Neural progenitor cell (in vitro differentiated cells): ENCODE results near the gene CCDC149.

ENCODE experiments used
- EZH2 ChIP-seq: fragments of 200-600 bp; sonication (generic); IDR thresholded peaks from 2 replicates; pipeline ENCODE4 v1.6.1; 2017; ENCODE audit warnings: antibody characterized with exemption, mild to moderate bottlenecking, moderate library complexity
- EZH2phosphoT487 ChIP-seq: fragments of 200-600 bp; sonication (generic); IDR thresholded peaks from 2 replicates; pipeline ENCODE4 v1.6.1; 2017; ENCODE audit warnings: antibody characterized with exemption
- TF ChIP-seq, protein P1 (sequence below): fragments of 200-600 bp; sonication (generic); IDR thresholded peaks from 2 replicates; pipeline ENCODE4 v1.5.1; 2017; ENCODE audit warnings: antibody characterized with exemption, mild to moderate bottlenecking

DNA sequence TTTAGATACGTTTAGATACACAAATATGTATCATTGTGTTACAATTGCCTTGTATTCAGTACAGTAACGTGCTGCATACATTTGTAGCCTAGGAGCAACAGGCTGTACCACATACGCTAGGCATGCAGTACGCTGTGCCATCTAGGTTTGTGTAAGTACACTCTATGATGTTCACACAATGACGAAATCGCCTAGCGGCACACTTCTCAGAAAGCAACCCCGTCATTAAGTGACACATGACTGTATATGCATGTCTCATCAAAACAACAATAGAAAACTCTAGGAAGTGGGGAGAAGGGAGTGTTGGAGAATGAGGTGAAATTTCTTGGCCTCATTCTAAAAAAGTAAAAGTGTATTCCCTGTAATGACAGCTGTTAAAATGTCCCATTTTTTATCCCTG, 32.7 kb downstream of the CCDC149 start:
- TF ChIP-seq, protein P1, sequence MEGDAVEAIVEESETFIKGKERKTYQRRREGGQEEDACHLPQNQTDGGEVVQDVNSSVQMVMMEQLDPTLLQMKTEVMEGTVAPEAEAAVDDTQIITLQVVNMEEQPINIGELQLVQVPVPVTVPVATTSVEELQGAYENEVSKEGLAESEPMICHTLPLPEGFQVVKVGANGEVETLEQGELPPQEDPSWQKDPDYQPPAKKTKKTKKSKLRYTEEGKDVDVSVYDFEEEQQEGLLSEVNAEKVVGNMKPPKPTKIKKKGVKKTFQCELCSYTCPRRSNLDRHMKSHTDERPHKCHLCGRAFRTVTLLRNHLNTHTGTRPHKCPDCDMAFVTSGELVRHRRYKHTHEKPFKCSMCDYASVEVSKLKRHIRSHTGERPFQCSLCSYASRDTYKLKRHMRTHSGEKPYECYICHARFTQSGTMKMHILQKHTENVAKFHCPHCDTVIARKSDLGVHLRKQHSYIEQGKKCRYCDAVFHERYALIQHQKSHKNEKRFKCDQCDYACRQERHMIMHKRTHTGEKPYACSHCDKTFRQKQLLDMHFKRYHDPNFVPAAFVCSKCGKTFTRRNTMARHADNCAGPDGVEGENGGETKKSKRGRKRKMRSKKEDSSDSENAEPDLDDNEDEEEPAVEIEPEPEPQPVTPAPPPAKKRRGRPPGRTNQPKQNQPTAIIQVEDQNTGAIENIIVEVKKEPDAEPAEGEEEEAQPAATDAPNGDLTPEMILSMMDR: no peak
- TF ChIP-seq EZH2 (no peak), EZH2phosphoT487 (no peak)
